GM12865 (cell line): Measurements from ENCODE around the gene MICAL3.

Experiments
- DNase-seq: peaks from one replicate; pipeline ENCODE4 v3.0.0; 2010; ENCODE audit warnings: low read depth
- H3K4me3 ChIP-seq: 2 replicates; pipeline ENCODE4 v1.5.1; 2011; ENCODE audit warnings: mild to moderate bottlenecking, low read depth, low read length, control low read depth
- TF ChIP-seq, protein P1 (sequence below): IDR thresholded peaks from 2 replicates; pipeline ENCODE4 v1.5.1; 2011; ENCODE audit warnings: low read length, control low read depth, low read depth, inconsistent platforms; ENCODE audit not compliant: insufficient read depth; ENCODE audit errors: missing control alignments

Gene MICAL3

DNA sequence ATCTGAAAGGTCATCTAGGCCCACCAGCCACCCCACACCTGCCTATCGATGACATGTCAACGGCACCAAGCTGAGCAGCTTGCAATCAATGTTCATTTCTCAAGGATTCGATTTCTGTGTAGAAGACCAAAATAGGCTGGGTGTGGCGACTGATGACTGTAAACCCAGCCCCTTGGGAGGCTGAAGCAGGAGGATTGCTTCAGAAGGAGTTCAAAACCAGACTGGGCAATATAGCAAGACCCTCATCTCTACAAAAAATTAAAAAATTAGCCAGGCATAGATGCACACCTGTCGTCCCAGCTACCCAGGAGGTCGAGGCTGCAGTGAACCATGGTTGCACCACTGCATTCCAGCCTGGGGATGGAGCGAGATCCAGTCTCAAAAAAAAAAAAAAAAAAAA lies 108.7 kb downstream of the MICAL3 start:
- TF ChIP-seq, protein P1, sequence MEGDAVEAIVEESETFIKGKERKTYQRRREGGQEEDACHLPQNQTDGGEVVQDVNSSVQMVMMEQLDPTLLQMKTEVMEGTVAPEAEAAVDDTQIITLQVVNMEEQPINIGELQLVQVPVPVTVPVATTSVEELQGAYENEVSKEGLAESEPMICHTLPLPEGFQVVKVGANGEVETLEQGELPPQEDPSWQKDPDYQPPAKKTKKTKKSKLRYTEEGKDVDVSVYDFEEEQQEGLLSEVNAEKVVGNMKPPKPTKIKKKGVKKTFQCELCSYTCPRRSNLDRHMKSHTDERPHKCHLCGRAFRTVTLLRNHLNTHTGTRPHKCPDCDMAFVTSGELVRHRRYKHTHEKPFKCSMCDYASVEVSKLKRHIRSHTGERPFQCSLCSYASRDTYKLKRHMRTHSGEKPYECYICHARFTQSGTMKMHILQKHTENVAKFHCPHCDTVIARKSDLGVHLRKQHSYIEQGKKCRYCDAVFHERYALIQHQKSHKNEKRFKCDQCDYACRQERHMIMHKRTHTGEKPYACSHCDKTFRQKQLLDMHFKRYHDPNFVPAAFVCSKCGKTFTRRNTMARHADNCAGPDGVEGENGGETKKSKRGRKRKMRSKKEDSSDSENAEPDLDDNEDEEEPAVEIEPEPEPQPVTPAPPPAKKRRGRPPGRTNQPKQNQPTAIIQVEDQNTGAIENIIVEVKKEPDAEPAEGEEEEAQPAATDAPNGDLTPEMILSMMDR = no peak
- H3K4me3 ChIP-seq = no peak overlapping the region
- no peak for DNase-seq

DNA sequence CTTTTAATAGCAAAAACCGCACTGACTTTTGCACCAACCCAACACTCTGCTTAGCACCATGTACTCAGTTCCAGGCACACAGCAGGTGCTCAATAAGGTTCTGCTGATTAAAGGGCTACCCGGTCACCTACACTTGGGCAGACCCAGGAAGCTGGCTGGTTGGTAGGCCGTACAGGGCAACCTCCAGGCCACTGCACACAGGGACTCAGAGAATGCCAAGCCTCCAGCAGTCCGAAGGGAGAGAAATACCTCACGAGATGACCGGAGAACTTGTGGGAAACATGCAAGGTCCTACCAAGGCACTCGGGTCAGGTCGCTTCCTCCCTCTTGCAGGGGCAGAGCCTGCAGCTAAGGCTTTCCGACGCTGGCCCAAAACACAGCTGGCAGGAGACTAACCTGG lies 109.2 kb downstream of the MICAL3 start:
- no peak for DNase-seq
- TF ChIP-seq, protein P1 = no peak
- no peak overlapping the region for H3K4me3 ChIP-seq

DNA sequence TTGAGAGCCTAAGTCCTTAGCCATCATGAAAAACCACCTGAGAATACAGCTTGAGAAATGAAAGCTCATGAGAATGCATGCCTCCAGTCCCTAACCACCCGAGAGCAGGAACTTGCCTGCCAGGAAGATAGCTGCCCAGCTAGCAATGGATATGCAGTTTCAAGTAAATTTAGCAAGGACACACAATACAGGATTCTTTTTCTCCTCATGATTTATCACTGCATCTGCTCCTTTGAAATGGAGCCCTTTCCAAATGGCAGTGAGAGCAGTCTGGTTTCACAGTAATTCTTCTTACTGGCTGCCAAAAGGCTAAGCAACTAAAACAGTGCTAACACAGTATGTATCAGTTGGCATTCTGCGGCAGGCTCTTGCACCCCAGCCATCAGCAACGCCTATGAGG lies 109.9 kb downstream of the MICAL3 start:
- DNase-seq = no peak
- TF ChIP-seq, protein P1 = no peak
- H3K4me3 ChIP-seq = no peak overlapping the region

DNA sequence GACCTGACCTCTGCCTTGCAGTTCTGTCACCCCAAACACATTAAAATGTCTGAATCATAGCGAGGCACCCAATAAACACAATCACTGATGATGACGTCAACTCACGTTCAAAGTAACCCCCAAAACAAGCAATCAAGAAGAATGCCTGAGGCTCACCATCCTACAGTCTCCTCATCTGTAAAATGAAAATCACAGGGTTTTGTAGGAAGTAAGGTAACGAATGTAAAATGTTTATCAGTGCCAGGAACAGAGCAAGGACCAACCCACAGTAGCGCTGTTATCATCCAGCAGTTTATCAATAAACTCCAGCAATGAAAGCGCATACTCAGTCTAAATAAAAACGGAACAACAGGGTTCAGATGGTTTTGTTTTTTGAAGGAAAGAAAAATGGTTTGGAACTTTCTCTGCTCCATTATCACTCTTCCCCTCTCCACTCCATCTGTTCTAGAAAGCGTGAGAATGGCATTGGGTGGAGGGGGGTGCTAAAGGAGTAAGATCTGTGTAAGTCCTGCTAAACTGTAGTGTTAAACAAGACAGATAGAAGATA lies 110.5 kb downstream of the MICAL3 start:
- no peak for DNase-seq
- TF ChIP-seq, protein P1 = no peak
- no peak overlapping the region for H3K4me3 ChIP-seq

DNA sequence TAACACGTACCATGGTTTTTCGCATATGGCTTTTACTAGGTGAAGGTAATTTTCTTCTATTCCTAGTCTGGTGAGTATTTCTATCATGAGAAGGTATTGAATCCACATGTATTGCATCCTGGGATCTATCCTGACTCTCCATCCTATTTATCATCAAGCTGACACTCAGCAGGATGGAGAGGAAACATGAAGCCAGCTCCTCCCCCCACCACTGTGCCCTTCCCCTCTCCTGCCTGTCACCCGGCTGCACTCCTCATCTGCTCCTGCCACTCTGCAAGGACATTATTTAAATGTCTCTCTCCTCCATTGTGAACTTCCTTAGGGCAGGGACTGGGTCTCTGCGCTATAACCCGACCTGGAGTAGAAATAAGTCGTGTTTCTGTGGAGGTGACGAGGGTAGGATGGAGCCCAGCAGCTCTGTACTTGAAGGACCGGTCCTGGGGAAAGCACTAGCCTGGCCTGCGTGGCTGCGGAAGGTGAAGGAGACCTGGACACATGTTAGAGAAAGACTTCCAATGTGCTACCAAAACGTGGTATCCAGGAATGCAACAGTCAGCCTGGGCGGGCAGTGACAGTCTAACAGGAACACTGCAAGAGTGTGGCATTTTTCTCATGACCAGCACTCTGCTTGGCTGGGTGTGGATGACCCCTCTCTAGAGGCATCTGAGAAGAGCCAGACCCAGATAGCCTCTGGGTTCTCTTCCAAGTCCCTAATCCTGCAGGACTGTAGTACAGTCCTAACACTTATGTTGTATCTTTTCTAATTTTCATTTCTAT lies 111.2 kb downstream of the MICAL3 start:
- no peak overlapping the region for H3K4me3 ChIP-seq
- TF ChIP-seq, protein P1 = no peak
- no peak for DNase-seq

DNA sequence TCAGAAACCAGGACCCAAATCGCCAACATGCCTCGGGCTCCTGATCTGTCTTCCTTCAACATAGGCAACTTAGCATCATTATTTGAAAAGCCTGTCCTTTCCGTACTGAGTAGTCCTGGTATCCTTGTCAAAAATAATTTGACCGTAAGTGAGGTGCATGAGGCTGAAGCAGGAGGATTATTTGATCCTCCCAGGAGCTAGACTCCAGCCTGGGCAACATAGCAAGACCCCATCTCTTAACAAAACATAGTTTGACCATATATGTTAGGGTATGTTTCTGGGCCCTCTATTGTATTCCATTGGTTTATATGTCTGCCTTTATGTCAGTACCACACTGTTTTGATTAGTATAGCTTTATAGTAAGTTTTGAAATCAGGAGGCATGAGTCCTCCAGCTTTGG lies 112.5 kb downstream of the MICAL3 start:
- TF ChIP-seq, protein P1 = no peak
- DNase-seq = no peak
- no peak overlapping the region for H3K4me3 ChIP-seq

DNA sequence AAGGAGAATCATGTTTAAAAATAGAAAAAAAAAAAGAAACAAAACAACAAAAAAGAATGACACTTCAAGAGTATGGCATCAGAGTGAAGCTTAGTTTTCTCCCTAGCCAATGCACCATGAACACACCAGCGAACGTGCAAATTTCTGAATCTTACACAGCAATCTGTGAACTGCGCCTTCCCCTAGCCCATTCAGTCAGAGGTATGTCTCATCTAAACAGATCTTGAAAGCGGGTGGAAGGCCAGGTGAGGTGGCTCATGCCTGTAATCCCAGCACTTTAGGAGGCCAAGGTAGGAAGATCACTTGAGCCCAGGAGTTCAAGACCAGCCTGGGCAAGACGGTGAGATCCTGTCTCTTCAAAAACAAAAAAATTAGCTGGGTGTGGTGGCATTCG lies 113.1 kb downstream of the MICAL3 start:
- no peak overlapping the region for H3K4me3 ChIP-seq
- DNase-seq = no peak
- TF ChIP-seq, protein P1 = no peak
